LNCAP (cell line): ENCODE data around the gene ALG2.

Experiments
- CTCF ChIP-seq: fragments of 450-650 bp; IDR thresholded peaks from 2 replicates; pipeline ENCODE4 v1.5.1; 2017; ENCODE audit warnings: mild to moderate bottlenecking

Gene ALG2

DNA sequence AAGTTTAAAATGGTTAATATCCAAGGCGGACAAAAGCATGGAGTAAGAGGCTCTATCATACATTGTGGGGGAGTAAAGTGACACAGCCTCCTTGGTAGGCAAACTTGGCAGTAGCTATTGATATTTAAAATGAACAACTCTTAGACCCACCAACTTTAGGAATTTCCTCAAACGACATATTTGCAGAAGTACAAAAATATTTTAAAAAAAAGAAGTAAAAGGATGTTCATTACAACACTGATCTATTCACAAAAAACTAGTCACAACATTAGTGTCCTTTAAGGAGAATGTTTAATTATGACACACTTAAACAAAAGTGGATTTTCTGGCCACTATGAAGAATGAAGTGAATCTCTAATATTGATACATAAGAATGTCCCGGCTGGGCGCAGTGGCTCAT lies 1.7 kb downstream of the ALG2 start:
- TF ChIP-seq CTCF, result no peak

GRCh38 chr9:99216073-99216472 lies 5.7 kb downstream of the ALG2 start:
- TF ChIP-seq CTCF, result no peak

- TF ChIP-seq CTCF, result no peak
Measured at GRCh38 chr9:99213197-99213596, 8.5 kb downstream of the ALG2 start.

DNA sequence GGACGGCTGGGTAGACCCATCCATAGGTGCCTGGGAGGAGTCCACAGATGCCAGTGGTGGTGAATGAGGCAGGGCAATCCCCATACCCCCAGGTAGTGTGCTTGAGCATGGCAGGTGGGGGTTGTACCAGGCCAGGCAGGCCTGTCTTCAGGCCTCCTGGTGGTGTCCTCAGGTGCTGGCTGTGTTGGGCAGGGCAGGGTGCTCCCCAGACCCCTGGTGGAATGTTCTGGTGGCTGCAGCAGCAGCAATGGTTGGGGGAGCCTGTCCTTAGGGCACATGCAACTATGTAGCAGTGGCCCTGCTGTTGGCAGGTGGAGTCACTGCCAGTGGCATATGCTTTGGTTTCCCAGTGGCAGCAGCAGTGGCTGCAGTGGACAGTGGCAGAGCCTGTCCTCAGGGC lies 10.0 kb downstream of the ALG2 start:
- TF ChIP-seq CTCF, result no peak

DNA sequence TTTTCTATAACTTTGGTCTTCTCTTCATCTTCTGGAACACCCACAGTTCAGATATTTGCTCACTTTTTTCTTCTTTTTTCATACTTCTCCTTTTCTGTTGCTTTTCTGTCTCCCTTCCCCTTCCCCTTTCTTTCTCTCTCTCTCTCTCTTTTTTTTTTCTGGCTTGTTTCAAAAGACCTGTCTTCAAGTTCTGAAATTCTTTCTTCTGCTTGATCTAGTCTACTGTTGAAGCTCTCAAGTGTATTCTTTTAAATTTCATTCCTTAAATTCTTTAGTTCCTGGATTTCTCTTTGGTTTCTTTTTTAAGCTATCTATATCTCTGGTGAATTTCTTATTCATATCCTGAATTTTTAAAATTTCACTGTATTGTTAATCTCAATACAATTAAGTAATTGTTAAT lies 11.2 kb downstream of the ALG2 start:
- TF ChIP-seq CTCF, result no peak

- no peak for TF ChIP-seq CTCF
Measured at GRCh38 chr9:99201603-99202002, 20.1 kb downstream of the ALG2 start.

GRCh38 chr9:99199938-99200539 lies 21.7 kb downstream of the ALG2 start:
- no peak for TF ChIP-seq CTCF

DNA sequence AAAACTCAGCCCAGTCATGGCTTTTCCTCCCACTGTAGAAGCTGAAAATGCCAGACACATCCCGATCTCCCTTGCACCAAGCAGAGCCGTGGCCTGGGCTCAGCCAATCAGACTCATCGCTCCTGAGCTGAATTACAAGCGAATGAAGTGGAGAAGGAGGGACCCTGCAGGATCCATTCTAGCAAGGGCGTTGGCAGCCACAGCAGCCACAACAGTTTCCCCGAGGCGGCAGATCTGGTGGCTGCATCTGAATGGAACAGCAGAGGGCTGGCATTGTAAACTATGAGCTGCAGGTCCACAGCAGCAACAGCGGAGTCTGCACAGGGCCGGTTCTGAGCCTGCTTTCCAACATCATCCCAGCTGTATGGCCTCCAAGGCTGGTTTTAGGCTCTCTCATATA lies 23.8 kb downstream of the ALG2 start:
- no peak for TF ChIP-seq CTCF
